GM13977 (cell line): ENCODE data around the gene GLE1.

Experiments used
- DNase-seq: peaks from one replicate; pipeline ENCODE4 v3.0.0; 2012; ENCODE audit warnings: low spot score
- in situ Hi-C: fragments of 300-500 bp; cut with MboI; formaldehyde crosslinking; loops from one replicate; pipeline ENCODE4 v1.12.0; 2022; ENCODE audit warnings: low sequenced_read_pairs, low pct_unique_long_range_greater_than_20kb, mixed read lengths, inconsistent platforms; ENCODE audit not compliant: unreplicated experiment
- TF ChIP-seq, protein P1 (sequence below): IDR thresholded peaks from 2 replicates; pipeline ENCODE4 v1.5.1; 2012; ENCODE audit warnings: mild to moderate bottlenecking, control low read depth; ENCODE audit not compliant: insufficient read depth; ENCODE audit errors: extremely low read depth, missing control alignments

GLE1 gene

GRCh38 chr9:128469070-128469469 is 35.4 kb upstream of the GLE1 start:
- TF ChIP-seq, protein P1, sequence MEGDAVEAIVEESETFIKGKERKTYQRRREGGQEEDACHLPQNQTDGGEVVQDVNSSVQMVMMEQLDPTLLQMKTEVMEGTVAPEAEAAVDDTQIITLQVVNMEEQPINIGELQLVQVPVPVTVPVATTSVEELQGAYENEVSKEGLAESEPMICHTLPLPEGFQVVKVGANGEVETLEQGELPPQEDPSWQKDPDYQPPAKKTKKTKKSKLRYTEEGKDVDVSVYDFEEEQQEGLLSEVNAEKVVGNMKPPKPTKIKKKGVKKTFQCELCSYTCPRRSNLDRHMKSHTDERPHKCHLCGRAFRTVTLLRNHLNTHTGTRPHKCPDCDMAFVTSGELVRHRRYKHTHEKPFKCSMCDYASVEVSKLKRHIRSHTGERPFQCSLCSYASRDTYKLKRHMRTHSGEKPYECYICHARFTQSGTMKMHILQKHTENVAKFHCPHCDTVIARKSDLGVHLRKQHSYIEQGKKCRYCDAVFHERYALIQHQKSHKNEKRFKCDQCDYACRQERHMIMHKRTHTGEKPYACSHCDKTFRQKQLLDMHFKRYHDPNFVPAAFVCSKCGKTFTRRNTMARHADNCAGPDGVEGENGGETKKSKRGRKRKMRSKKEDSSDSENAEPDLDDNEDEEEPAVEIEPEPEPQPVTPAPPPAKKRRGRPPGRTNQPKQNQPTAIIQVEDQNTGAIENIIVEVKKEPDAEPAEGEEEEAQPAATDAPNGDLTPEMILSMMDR = no peak
- DNase-seq = no peak
- in situ Hi-C loops = no loop called here

GRCh38 chr9:128470560-128470959 is 34.0 kb upstream of the GLE1 start:
- TF ChIP-seq, protein P1 = no peak
- DNase-seq = no peak
- in situ Hi-C loops = no loop called here

- in situ Hi-C loops = no loop called here
- TF ChIP-seq, protein P1 = no peak
- no peak for DNase-seq
Observed at GRCh38 chr9:128473104-128473503, 31.4 kb upstream of the GLE1 start.

- TF ChIP-seq, protein P1 = no peak
- no peak for DNase-seq
Observed at GRCh38 chr9:128475867-128476266, 28.7 kb upstream of the GLE1 start.

GRCh38 chr9:128479262-128479661 is 25.3 kb upstream of the GLE1 start:
- TF ChIP-seq, protein P1 = no peak
- in situ Hi-C loops = no loop called here
- DNase-seq = no peak

More at GRCh38 chr9:128475867-128476266, 28.7 kb upstream of the GLE1 start:
- in situ Hi-C loops = no loop called here

GRCh38 chr9:128481561-128481960 is 23.0 kb upstream of the GLE1 start:
- TF ChIP-seq, protein P1 = no peak
- in situ Hi-C loops = no loop called here
- DNase-seq = no peak

- in situ Hi-C loops = no loop called here
- no peak for DNase-seq
- TF ChIP-seq, protein P1 = no peak
Observed at GRCh38 chr9:128482186-128482585, 22.3 kb upstream of the GLE1 start.
